ENCODE measurements around the gene LCOR.

The LCOR gene

DNA sequence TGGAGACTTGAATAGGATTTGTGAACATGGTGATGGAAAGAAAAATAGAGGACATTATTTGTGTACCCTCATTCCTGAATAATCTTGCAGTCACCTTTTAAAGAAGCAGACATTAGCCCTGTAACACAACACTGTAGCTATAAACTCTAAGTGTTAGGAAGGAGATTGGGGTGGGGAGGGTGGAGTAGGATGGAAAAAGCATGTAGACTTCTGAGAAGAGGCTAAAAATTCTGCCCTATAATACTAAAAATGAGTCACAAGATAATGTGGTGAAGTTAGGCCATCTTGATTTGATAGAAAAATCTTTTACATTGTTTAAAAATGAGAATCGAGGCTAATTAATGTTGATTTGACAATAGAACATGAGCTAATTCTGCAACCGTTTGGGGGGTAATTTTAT lies 128.8 kb downstream of the LCOR start:
- ChIA-PET POLR2A (no interaction called here), CTCF (interaction anchor here (0.7 to 2.7 kb wide), 6 partner anchors 12 to 64 kb away, joined by 3 to 8 read pairs (median 6); no protein-coding TSS in a partner anchor)
- TF ChIP-seq, protein P1, sequence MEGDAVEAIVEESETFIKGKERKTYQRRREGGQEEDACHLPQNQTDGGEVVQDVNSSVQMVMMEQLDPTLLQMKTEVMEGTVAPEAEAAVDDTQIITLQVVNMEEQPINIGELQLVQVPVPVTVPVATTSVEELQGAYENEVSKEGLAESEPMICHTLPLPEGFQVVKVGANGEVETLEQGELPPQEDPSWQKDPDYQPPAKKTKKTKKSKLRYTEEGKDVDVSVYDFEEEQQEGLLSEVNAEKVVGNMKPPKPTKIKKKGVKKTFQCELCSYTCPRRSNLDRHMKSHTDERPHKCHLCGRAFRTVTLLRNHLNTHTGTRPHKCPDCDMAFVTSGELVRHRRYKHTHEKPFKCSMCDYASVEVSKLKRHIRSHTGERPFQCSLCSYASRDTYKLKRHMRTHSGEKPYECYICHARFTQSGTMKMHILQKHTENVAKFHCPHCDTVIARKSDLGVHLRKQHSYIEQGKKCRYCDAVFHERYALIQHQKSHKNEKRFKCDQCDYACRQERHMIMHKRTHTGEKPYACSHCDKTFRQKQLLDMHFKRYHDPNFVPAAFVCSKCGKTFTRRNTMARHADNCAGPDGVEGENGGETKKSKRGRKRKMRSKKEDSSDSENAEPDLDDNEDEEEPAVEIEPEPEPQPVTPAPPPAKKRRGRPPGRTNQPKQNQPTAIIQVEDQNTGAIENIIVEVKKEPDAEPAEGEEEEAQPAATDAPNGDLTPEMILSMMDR (IDR thresholded peaks at IDR 0.05; ENCODE audit: control extremely low read depth, extremely low read depth, low read depth, missing control alignments), result no peak
- DNase-seq (ENCODE audit: extremely low spot score), result no peak

DNA sequence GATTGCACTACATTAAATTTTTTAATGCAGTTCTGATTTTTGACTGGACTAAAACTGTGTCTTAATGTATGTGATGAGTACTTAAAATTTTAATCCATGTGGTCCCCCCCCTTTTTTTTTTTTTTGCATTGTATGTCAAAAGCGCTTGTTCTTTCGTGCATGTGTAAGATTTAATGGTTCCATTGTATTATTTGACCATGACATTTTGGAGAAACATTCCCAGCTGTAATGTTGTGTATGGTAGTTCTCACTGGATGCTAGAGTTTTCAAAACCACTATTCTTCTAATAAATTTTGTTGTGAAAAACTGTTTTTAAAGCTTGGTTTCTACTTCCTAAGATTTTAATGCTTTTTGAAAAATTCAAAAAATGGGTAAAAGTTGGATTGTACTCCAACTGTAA lies 132.0 kb downstream of the LCOR start:
- TF ChIP-seq, protein P1 (IDR thresholded peaks at IDR 0.05; ENCODE audit: control extremely low read depth, extremely low read depth, low read depth, missing control alignments), result no peak
- no peak for DNase-seq (ENCODE audit: extremely low spot score)
- ChIA-PET CTCF (no interaction called here), POLR2A (no interaction called here)

DNA sequence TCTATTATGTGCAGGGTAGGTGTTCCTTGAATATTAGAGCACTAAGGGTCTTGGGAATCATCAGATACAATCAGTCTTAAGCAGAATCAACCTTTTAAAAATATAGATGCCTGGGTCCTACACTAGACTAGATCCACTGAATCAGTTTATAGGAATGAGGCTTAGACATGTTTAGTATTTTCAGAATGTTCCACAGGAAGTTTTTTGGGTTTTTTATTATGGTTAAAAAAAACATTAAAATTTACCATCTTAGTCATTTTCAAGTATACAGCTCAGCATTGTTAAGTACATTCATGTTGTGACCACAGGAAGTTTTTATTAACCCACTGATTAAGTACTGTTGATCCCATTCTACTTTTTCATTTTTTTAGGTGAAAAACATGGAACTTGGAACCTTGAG lies 135.7 kb downstream of the LCOR start:
- CTCF ChIA-PET, result no interaction called here
- TF ChIP-seq, protein P1 (IDR thresholded peaks at IDR 0.05; ENCODE audit: control extremely low read depth, extremely low read depth, low read depth, missing control alignments), result no peak
- POLR2A ChIA-PET, result no interaction called here
- DNase-seq (ENCODE audit: extremely low spot score), result no peak

DNA sequence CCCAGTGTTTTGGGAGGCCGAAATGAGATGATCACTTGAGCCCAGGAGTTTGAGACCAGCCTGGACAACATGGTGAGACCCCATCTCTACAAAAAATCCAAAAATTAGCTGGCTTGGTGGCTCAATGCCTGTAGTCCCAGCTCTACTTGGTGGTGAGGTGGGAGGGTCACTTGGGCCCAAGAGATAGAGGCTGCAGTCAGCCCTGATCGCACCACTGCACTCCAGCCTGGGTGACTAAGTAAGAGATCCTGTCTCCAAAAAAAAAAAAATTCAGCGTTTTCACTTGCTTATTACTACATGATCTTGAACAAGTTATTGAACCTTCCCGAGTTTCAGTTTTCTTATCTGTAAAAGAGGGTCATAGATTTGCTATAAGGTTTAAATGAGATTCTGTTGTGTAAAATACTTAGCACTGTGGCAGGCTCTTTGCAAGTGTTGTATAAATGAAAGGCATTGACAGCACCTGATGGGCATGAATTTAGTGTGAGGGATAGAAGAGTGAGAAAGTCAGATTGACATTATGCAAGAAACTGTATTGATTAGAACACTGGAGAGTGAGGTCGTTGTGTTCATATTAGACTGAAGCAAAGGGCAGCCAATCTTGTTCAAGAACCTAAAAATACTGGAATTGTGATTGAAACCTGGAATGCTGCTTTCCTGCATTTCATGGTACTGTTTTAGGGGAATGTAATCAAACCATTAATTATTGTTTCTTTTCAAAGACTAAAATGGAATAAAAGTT lies 136.8 kb downstream of the LCOR start:
- POLR2A ChIA-PET, result no interaction called here
- CTCF ChIA-PET, result interaction anchor here (1.4 kb wide), 1 partner anchor 10 kb away, joined by 3 read pairs; no protein-coding TSS in a partner anchor
- no peak for DNase-seq (ENCODE audit: extremely low spot score)
- TF ChIP-seq, protein P1 (IDR thresholded peaks at IDR 0.05; ENCODE audit: control extremely low read depth, extremely low read depth, low read depth, missing control alignments), result no peak

DNA sequence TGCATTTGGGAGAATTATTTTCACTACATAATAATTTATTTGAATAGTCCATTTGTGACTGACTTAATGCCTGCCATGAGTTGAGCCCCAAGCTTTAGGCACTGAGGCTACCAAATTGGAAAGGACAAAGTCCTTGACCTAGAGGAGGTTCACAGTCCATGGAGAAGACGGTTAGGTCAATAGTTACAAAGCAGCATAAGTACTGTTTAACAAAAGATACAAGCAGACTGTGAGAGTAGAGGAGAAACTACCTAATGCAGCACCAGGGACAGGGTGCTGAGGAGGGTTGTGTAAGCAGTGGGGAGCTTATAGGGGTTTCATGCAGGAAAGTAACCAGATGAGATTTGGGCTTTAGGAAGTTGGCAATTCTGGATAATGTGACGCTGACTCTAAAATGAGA lies 139.2 kb downstream of the LCOR start:
- POLR2A ChIA-PET, result no interaction called here
- DNase-seq (ENCODE audit: extremely low spot score), result no peak
- TF ChIP-seq, protein P1 (IDR thresholded peaks at IDR 0.05; ENCODE audit: control extremely low read depth, extremely low read depth, low read depth, missing control alignments), result no peak
- CTCF ChIA-PET, result no interaction called here

DNA sequence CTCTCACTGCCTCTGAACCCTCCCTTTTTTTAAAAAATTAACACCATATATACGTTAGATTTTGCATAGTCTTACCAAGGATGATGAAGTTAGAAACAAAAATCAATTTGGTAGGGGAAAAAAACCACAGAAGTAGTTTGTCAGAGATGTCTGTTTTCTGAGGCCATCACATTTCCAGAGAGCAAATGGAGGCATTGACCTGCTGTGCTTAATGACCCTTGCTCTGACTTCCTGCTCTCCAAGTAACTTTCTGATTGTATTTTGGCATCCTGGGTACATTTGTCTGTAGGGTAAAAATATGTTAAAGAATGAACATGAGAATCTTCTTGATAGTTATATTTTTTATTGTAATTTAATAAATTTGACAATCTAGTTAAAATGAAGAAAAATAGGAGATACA lies 140.2 kb downstream of the LCOR start:
- TF ChIP-seq, protein P1 (IDR thresholded peaks at IDR 0.05; ENCODE audit: control extremely low read depth, extremely low read depth, low read depth, missing control alignments), result no peak
- DNase-seq (ENCODE audit: extremely low spot score), result no peak
- ChIA-PET CTCF (no interaction called here), POLR2A (no interaction called here)
